ENCODE data around the gene TMEM14A.

Gene TMEM14A

DNA sequence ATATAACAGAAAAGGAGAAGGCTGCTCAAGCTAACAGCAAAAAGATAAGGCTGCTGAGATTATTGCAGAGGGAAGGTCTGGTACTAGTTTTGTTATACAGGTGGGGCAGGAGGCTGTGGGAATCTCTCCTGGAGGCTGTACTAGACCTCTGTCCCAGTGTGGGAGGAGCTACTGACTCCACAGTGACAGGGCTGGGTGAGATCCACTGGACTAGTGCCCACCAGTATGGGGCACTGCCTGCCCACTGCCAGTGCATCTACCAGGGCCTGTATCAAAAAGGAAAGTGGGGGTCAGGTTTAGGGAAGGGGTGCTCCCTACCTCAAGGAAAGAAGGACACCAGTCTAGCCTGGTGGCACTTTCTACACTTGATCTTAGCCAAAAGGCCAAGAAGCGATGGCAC lies 62.3 kb downstream of the TMEM14A start:
- no peaks in the 10 kb centered on the region for H3K36me3 ChIP-seq (ENCODE audit: low read depth)
- no peak overlapping the region for H3K27ac ChIP-seq (ENCODE audit: poor library complexity, severe bottlenecking)
- H3K27me3 ChIP-seq (ENCODE audit: insufficient read depth, poor library complexity, severe bottlenecking), result no peaks in the 10 kb centered on the region
- no peak overlapping the region for H3K4me3 ChIP-seq (ENCODE audit: severe bottlenecking)
- ATAC-seq (ENCODE audit: low read depth) (no peak), DNase-seq (ENCODE audit: low spot score) (no peak)
- no peaks in the 10 kb centered on the region for H3K4me1 ChIP-seq (ENCODE audit: insufficient read depth, poor library complexity, severe bottlenecking)
- H3K9me3 ChIP-seq (ENCODE audit: severe bottlenecking), result no peaks in the 10 kb centered on the region
- TF ChIP-seq, protein P1, sequence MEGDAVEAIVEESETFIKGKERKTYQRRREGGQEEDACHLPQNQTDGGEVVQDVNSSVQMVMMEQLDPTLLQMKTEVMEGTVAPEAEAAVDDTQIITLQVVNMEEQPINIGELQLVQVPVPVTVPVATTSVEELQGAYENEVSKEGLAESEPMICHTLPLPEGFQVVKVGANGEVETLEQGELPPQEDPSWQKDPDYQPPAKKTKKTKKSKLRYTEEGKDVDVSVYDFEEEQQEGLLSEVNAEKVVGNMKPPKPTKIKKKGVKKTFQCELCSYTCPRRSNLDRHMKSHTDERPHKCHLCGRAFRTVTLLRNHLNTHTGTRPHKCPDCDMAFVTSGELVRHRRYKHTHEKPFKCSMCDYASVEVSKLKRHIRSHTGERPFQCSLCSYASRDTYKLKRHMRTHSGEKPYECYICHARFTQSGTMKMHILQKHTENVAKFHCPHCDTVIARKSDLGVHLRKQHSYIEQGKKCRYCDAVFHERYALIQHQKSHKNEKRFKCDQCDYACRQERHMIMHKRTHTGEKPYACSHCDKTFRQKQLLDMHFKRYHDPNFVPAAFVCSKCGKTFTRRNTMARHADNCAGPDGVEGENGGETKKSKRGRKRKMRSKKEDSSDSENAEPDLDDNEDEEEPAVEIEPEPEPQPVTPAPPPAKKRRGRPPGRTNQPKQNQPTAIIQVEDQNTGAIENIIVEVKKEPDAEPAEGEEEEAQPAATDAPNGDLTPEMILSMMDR (IDR thresholded peaks at IDR 0.05; ENCODE audit: poor library complexity, severe bottlenecking), result no peak

DNA sequence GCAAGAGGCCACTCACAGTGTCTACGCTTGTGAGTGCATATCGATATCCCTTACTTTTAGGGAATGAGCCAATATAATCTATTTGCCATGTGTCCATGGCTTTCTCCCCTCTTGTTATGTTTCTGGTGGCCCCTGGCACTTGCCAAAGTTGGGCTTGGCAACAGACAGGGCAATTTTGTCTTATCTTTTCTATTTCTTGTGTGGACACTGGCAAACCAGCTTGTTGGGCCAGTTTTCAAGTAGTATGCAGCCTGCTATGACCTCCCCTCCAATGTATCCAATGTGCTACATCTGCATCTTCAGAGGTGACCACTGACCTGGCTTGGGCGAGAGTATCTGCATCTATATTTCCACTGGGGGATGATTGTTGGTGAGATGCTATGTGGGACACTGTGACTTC lies 63.2 kb downstream of the TMEM14A start:
- no peak for DNase-seq (ENCODE audit: low spot score)
- ATAC-seq (ENCODE audit: low read depth), result no peak
- Histone ChIP-seq H3K9me3 (ENCODE audit: severe bottlenecking) (no peaks in the 10 kb centered on the region), H3K36me3 (ENCODE audit: low read depth) (no peaks in the 10 kb centered on the region), H3K27ac (ENCODE audit: poor library complexity, severe bottlenecking) (no peak overlapping the region), H3K4me1 (ENCODE audit: insufficient read depth, poor library complexity, severe bottlenecking) (no peaks in the 10 kb centered on the region), H3K27me3 (ENCODE audit: insufficient read depth, poor library complexity, severe bottlenecking) (no peaks in the 10 kb centered on the region), H3K4me3 (ENCODE audit: severe bottlenecking) (no peak overlapping the region)
- TF ChIP-seq, protein P1 (IDR thresholded peaks at IDR 0.05; ENCODE audit: poor library complexity, severe bottlenecking), result no peak

DNA sequence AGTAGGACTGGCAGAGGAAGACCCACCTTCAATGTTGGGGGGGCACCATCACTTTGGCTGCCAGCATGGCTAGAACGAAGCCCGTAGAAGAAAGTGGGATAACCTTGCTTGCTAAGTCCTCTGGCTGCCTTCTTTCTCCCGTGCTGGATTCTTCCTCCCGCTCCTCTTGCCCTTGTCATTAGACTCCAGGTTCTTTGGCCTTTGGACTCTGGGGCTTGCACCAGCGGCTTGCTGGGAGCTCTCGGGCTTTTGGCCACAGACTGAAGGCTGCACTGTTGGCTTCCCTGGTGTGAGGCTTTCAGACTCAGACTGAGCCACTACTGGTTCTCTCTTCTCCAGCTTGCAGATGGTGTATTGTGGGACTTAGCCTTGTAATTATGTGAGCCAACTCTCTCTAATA lies 64.2 kb downstream of the TMEM14A start:
- ATAC-seq (ENCODE audit: low read depth), result no peak
- Histone ChIP-seq H3K4me1 (ENCODE audit: insufficient read depth, poor library complexity, severe bottlenecking) (no peaks in the 10 kb centered on the region), H3K27me3 (ENCODE audit: insufficient read depth, poor library complexity, severe bottlenecking) (no peaks in the 10 kb centered on the region), H3K36me3 (ENCODE audit: low read depth) (no peaks in the 10 kb centered on the region), H3K27ac (ENCODE audit: poor library complexity, severe bottlenecking) (no peak overlapping the region), H3K4me3 (ENCODE audit: severe bottlenecking) (no peak overlapping the region), H3K9me3 (ENCODE audit: severe bottlenecking) (no peaks in the 10 kb centered on the region)
- DNase-seq (ENCODE audit: low spot score), result no peak
- TF ChIP-seq, protein P1 (IDR thresholded peaks at IDR 0.05; ENCODE audit: poor library complexity, severe bottlenecking), result no peak

DNA sequence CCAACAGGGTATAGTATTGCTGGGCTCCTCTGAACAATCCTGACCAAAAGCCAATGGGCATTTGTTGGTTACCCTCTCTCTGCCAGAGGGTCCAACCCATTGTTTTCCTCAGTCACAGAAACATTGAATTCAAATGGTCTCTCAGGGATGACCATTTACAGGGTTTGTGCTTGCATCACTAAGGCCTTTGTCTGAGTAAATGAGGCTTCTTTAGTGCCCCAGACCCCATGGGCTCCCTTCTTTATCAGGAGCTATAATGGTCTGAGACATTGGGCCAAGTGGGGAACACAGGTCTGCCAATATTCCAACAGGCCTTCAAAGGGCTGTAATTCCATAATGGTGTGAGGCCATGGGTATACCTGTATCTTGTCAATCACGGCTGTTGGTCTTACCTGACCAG lies 65.2 kb downstream of the TMEM14A start:
- no peak for ATAC-seq (ENCODE audit: low read depth)
- H3K4me3 ChIP-seq (ENCODE audit: severe bottlenecking), result no peak overlapping the region
- TF ChIP-seq, protein P1 (IDR thresholded peaks at IDR 0.05; ENCODE audit: poor library complexity, severe bottlenecking), result no peak

More for the DNA sequence above, 65.2 kb downstream of the TMEM14A start:
- Histone ChIP-seq H3K9me3 (ENCODE audit: severe bottlenecking) (no peaks in the 10 kb centered on the region), H3K27ac (ENCODE audit: poor library complexity, severe bottlenecking) (no peak overlapping the region), H3K36me3 (ENCODE audit: low read depth) (no peaks in the 10 kb centered on the region), H3K4me1 (ENCODE audit: insufficient read depth, poor library complexity, severe bottlenecking) (no peaks in the 10 kb centered on the region), H3K27me3 (ENCODE audit: insufficient read depth, poor library complexity, severe bottlenecking) (no peaks in the 10 kb centered on the region)
- DNase-seq (ENCODE audit: low spot score), result no peak
